Smooth muscle cell (in vitro differentiated cells): ENCODE results near the gene RAB14. TPM values are rescaled to one million over a fixed set of nuclear protein-coding genes. Genes with fewer than 3 reads are reported as not detected.
A peak's percentile ranks its signal among the peaks of the same experiment; 100 is the strongest.

ENCODE experiments used
- DNase-seq: peaks from one replicate; lab custom pipeline; 2025; ENCODE audit not compliant: unreplicated experiment; lab: John Stamatoyannopoulos, UW
- H2AFZ ChIP-seq: fragments of 200-600 bp; sonication (generic); 2 replicates; pipeline ENCODE4 v1.6.0; 2016; ENCODE audit warnings: antibody characterized with exemption, low read depth, mild to moderate bottlenecking
- H3F3A ChIP-seq: fragments of 200-600 bp; sonication (generic); 2 replicates; pipeline ENCODE4 v1.6.0; 2017; ENCODE audit warnings: antibody characterized with exemption, low read depth
- H3K27ac ChIP-seq: fragments of 200-600 bp; sonication (generic); 2 replicates; pipeline ENCODE4 v1.5.1; 2016; ENCODE audit warnings: low read depth, mild to moderate bottlenecking
- H3K27me3 ChIP-seq: fragments of 200-600 bp; sonication (generic); 2 replicates; pipeline ENCODE4 v1.6.1; 2016; ENCODE audit warnings: low read depth, mild to moderate bottlenecking
- H3K36me3 ChIP-seq: fragments of 200-600 bp; sonication (generic); 2 replicates; pipeline ENCODE4 v1.5.1; 2016; ENCODE audit warnings: low read depth
- H3K4me1 ChIP-seq: fragments of 200-600 bp; sonication (generic); 2 replicates; pipeline ENCODE4 v1.5.1; 2016; ENCODE audit warnings: low read depth
- H3K4me2 ChIP-seq: fragments of 200-600 bp; sonication (generic); 2 replicates; pipeline ENCODE4 v1.6.0; 2016; ENCODE audit warnings: mild to moderate bottlenecking
- H3K4me3 ChIP-seq: fragments of 200-600 bp; sonication (generic); 2 replicates; pipeline ENCODE4 v1.5.1; 2016; ENCODE audit warnings: mild to moderate bottlenecking
- H3K79me2 ChIP-seq: fragments of 200-600 bp; sonication (generic); 2 replicates; pipeline ENCODE4 v1.6.0; 2016; ENCODE audit warnings: low read depth, mild to moderate bottlenecking
- H3K9ac ChIP-seq: fragments of 200-600 bp; sonication (generic); 2 replicates; pipeline ENCODE4 v1.6.0; 2016; ENCODE audit warnings: low read depth
- H3K9me3 ChIP-seq: fragments of 200-600 bp; sonication (generic); replicated peaks from 2 replicates; pipeline ENCODE4 v1.5.1; 2016; ENCODE audit warnings: low read depth
- H4K20me1 ChIP-seq: fragments of 200-600 bp; sonication (generic); 2 replicates; pipeline ENCODE4 v1.6.0; 2016; ENCODE audit warnings: low read depth
- WGBS: methylation state at CpG from one replicate; pipeline ENCODE4 v1.1.7; 2016; ENCODE audit warnings: low lambda C conversion rate; 5-methylcytosine and 5-hydroxymethylcytosine counted together
- polyA plus RNA-seq: library from polyadenylated mRNA; unstranded; fragments of >200 nt; fragmentation: Nextera tagmentation; extraction: Ambion mirVana; gene quantifications from 2 replicates; pipeline ENCODE4 v1.2.1, GENCODE V29; 2016
- total RNA-seq: library from RNA; depleted of rRNA; stranded (reverse); fragments of >200 nt; gene quantifications from 2 replicates; pipeline ENCODE4 v1.2.3, GENCODE V29; 2014
- TF ChIP-seq, protein P1 (sequence below): fragments of 200-600 bp; sonication (generic); IDR thresholded peaks from 2 replicates; pipeline ENCODE4 v1.5.1; 2017; ENCODE audit warnings: borderline replicate concordance, mild to moderate bottlenecking, antibody characterized with exemption; ENCODE audit not compliant: insufficient read depth, poor library complexity, severe bottlenecking

RAB14 gene
- total and polyA plus RNA-seq, 2 experiments from 2014 or later: 49.3 to 51.4 TPM

DNA sequence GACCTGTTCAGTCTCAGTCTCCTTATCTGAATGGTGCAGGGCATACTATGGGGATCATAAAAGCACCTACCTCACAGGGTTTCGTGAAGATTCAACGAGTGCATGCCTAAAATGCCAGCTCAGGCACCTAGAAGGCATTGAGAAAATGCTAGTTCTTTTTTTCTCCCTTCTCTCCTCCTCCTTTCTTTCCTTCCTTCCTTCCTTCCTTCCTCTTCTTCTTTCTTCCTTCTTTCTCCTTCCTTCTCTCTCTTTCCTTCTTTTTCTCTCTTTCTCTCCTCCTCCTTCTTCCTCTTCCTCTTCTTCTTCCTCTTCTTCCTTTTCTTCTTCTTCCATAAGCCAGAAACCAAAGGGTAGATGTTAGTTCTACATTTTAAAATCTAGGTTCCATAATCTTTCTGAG is 12.3 kb upstream of the RAB14 start:
- Histone ChIP-seq H2AFZ (no peak overlapping the region), H3K9me3 (no peaks in the 10 kb centered on the region), H4K20me1 (no peaks in the 10 kb centered on the region), H3K4me1 (no peaks in the 10 kb centered on the region), H3K27ac (no peak overlapping the region), H3K36me3 (no peaks in the 10 kb centered on the region), H3K4me3 (no peak overlapping the region), H3K9ac (no peak overlapping the region), H3K27me3 (no peaks in the 10 kb centered on the region), H3K4me2 (no peak overlapping the region), H3K79me2 (no peaks in the 10 kb centered on the region), H3F3A (no peaks in the 10 kb centered on the region)
- DNase-seq: no peak
- 78% methylated on average over 2 of the region's 2 CpGs for WGBS
- TF ChIP-seq, protein P1, sequence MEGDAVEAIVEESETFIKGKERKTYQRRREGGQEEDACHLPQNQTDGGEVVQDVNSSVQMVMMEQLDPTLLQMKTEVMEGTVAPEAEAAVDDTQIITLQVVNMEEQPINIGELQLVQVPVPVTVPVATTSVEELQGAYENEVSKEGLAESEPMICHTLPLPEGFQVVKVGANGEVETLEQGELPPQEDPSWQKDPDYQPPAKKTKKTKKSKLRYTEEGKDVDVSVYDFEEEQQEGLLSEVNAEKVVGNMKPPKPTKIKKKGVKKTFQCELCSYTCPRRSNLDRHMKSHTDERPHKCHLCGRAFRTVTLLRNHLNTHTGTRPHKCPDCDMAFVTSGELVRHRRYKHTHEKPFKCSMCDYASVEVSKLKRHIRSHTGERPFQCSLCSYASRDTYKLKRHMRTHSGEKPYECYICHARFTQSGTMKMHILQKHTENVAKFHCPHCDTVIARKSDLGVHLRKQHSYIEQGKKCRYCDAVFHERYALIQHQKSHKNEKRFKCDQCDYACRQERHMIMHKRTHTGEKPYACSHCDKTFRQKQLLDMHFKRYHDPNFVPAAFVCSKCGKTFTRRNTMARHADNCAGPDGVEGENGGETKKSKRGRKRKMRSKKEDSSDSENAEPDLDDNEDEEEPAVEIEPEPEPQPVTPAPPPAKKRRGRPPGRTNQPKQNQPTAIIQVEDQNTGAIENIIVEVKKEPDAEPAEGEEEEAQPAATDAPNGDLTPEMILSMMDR: no peak

DNA sequence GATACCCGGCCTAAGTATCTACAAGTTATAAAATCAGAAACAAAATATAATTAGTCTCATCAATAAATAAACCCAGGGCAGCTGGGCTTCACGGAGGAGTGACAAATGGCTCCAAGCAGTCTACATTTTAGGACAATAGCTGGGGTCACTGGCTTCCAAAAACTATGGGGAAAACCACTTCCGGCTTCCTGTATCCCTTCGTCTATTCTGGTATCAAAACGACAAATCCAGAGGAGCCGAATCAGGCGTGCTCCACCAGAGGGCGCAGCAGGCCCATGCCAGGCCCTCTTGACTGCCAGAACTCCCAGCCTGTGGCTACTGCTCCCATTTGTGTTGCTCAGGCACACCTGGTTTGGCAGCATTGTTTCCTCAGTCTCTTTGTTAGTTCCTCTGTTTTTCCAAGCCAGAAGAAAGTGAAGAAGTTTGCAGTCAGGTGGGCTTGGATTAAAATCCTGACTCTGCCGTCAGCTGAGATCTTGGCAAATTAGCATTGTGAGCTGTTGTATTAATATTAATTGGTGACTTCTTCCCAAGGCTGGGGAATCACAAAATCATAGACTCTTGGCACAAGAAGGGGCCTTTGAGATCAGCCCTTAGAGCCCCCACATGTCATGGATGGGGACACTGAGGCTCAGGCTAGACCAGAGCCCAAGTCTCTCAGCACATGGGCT is 11.6 kb upstream of the RAB14 start:
- H3K4me1 ChIP-seq: no peaks in the 10 kb centered on the region
- H3K9me3 ChIP-seq: no peaks in the 10 kb centered on the region
- TF ChIP-seq, protein P1: peak; percentile 95
- no peak overlapping the region for H3K27ac ChIP-seq
- H3K4me2 ChIP-seq: no peak overlapping the region
- H4K20me1 ChIP-seq: no peaks in the 10 kb centered on the region
- H3K79me2 ChIP-seq: no peaks in the 10 kb centered on the region
- no peak overlapping the region for H3K4me3 ChIP-seq
- H3K9ac ChIP-seq: no peak overlapping the region
- H3K27me3 ChIP-seq: no peaks in the 10 kb centered on the region
- peak overlapping the region; percentile 66 for H2AFZ ChIP-seq
- DNase-seq: peak; percentile 58
- H3F3A ChIP-seq: no peaks in the 10 kb centered on the region
- H3K36me3 ChIP-seq: no peaks in the 10 kb centered on the region
- WGBS: 25% methylated on average over 9 of the region's 9 CpGs

DNA sequence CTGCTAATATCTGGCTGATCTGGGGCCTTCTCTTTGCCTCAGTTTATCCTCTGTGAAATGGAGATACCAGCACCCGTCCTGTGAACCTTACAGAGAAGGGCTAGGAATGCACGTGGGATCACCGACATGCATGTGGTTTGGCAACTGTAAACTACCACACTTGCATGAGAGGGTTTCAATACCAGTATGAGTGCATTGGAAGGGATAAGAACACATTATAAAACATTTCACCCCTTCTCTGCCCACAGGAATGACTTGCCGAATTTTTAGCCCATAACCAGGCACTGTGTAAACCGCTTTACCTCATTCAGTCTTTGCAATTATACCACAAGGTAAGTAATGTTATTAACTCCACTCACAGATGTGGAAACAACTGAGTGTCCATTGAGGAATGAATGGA is 8.9 kb upstream of the RAB14 start:
- no peak overlapping the region for H3K4me2 ChIP-seq
- H3K27me3 ChIP-seq: no peaks in the 10 kb centered on the region
- no peak overlapping the region for H3K4me3 ChIP-seq
- 92% methylated on average over 5 of the region's 5 CpGs for WGBS
- H3K9ac ChIP-seq: no peak overlapping the region
- TF ChIP-seq, protein P1: no peak
- no peaks in the 10 kb centered on the region for H3K79me2 ChIP-seq
- H4K20me1 ChIP-seq: no peaks in the 10 kb centered on the region
- DNase-seq: no peak
- H3K4me1 ChIP-seq: no peaks in the 10 kb centered on the region
- H3K36me3 ChIP-seq: no peaks in the 10 kb centered on the region
- no peaks in the 10 kb centered on the region for H3K9me3 ChIP-seq
- no peak overlapping the region for H2AFZ ChIP-seq
- H3F3A ChIP-seq: no peaks in the 10 kb centered on the region
- H3K27ac ChIP-seq: no peak overlapping the region

DNA sequence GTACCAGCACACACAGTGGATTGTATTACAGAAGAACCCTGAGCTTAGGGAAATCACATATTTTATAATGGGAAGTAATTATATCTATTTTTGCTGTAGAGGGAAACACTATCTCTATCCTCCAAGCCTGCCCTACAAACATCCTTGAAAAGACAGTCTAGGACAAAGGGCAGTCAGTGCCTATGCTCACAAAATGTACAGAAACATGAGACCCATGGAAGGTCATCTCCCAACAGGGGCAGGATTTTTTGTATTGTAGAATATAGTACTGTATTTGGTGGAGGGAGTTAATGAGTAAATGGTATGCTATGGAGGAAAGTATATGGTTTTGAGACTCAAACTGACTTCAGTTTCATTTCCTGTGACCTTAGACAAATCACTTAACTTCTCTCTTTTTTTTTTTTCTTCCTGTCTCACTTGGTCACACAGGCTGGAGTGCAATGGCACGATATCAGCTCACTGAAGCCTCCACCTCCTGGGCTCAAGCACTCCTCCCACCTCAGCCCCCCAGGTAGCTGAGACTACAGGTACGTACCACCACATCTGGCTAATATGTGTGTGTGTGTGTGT is 5.8 kb upstream of the RAB14 start:
- H3K36me3 ChIP-seq: no peaks in the 10 kb centered on the region
- H3K9ac ChIP-seq: no peak overlapping the region
- no peaks in the 10 kb centered on the region for H3K79me2 ChIP-seq
- peaks cover 1% of the 10 kb centered on the region for H3K4me1 ChIP-seq
- H3K9me3 ChIP-seq: no peaks in the 10 kb centered on the region
- WGBS: 100% methylated on average over 2 of the region's 2 CpGs
- TF ChIP-seq, protein P1: no peak
- no peak for DNase-seq
- no peak overlapping the region for H3K4me2 ChIP-seq
- H2AFZ ChIP-seq: no peak overlapping the region
- H4K20me1 ChIP-seq: no peaks in the 10 kb centered on the region
- no peak overlapping the region for H3K27ac ChIP-seq
- no peaks in the 10 kb centered on the region for H3F3A ChIP-seq
- H3K4me3 ChIP-seq: no peak overlapping the region
- H3K27me3 ChIP-seq: no peaks in the 10 kb centered on the region
